Mesendoderm (in vitro differentiated cells): ENCODE measurements around the gene WIPF3. TPM values are rescaled to one million over a fixed set of nuclear protein-coding genes. Genes with fewer than 3 reads are reported as not detected.

ENCODE experiments used
- DNase-seq: peaks from one replicate; pipeline ENCODE4 v3.0.0; 2013
- H2AK5ac ChIP-seq: 2 replicates; pipeline ENCODE4 v1.6.1; 2013; ENCODE audit warnings: low read length, inconsistent platforms
- H2BK120ac ChIP-seq: 2 replicates; pipeline ENCODE4 v1.6.1; 2013; ENCODE audit warnings: low read depth, mild to moderate bottlenecking, low read length, moderate library complexity, mixed read lengths
- H2BK15ac ChIP-seq: replicated peaks from 2 replicates; pipeline ENCODE4 v1.6.1; 2013; ENCODE audit warnings: low read depth, mild to moderate bottlenecking, moderate library complexity
- H2BK5ac ChIP-seq: 2 replicates; pipeline ENCODE4 v1.6.1; 2013; ENCODE audit warnings: low read length, inconsistent platforms
- H3K18ac ChIP-seq: 2 replicates; pipeline ENCODE4 v1.6.1; 2013; ENCODE audit warnings: mild to moderate bottlenecking, low read length, mixed read lengths
- H3K23ac ChIP-seq: one replicate; pipeline ENCODE4 v1.6.1; 2013; ENCODE audit warnings: low read length
- H3K27ac ChIP-seq: 2 replicates; pipeline ENCODE4 v1.5.1; 2013; ENCODE audit warnings: low read depth, mild to moderate bottlenecking, inconsistent platforms, low read length, moderate library complexity
- H3K27me3 ChIP-seq: 2 replicates; pipeline ENCODE4 v1.6.1; 2013; ENCODE audit warnings: low read length, control low read depth, mild to moderate bottlenecking, inconsistent platforms; ENCODE audit not compliant: insufficient read depth, poor library complexity
- H3K36me3 ChIP-seq: 2 replicates; pipeline ENCODE4 v1.6.1; 2013; ENCODE audit warnings: low read length, inconsistent platforms; ENCODE audit not compliant: control insufficient read depth, insufficient read depth
- H3K4ac ChIP-seq: one replicate; pipeline ENCODE4 v1.6.1; 2013; ENCODE audit warnings: low read depth, mild to moderate bottlenecking, low read length, moderate library complexity
- H3K4me1 ChIP-seq: 2 replicates; pipeline ENCODE4 v1.6.1; 2013; ENCODE audit warnings: low read depth, low read length, inconsistent platforms; ENCODE audit not compliant: control insufficient read depth
- H3K4me2 ChIP-seq: 2 replicates; pipeline ENCODE4 v1.6.1; 2013; ENCODE audit warnings: low read length
- H3K4me3 ChIP-seq: 2 replicates; pipeline ENCODE4 v1.5.1; 2013; ENCODE audit warnings: mild to moderate bottlenecking, low read length
- H3K56ac ChIP-seq: one replicate; pipeline ENCODE4 v1.6.1; 2013; ENCODE audit warnings: low read length
- H3K79me1 ChIP-seq: 2 replicates; pipeline ENCODE4 v1.6.1; 2013; ENCODE audit warnings: low read length, inconsistent platforms
- H3K79me2 ChIP-seq: 2 replicates; pipeline ENCODE4 v1.6.1; 2013; ENCODE audit warnings: mild to moderate bottlenecking, low read length; ENCODE audit not compliant: control insufficient read depth, insufficient read depth
- H3K9ac ChIP-seq: 2 replicates; pipeline ENCODE4 v1.6.1; 2013; ENCODE audit warnings: low read length, inconsistent platforms
- H4K5ac ChIP-seq: one replicate; pipeline ENCODE4 v1.6.1; 2013; ENCODE audit warnings: low read length
- H4K8ac ChIP-seq: one replicate; pipeline ENCODE4 v1.6.1; 2013; ENCODE audit warnings: low read depth, mild to moderate bottlenecking, control low read depth, low read length, moderate library complexity
- WGBS: extraction: QIAGEN DNeasy Blood & Tissue Kit; methylation state at CpG from one replicate; pipeline ENCODE4 v1.1.7; 2013; ENCODE audit warnings: low lambda C conversion rate, missing lambda C conversion rate; ENCODE audit not compliant: insufficient coverage; ENCODE audit errors: extremely low coverage; 5-methylcytosine and 5-hydroxymethylcytosine counted together
- polyA plus RNA-seq, 2 experiments: library from polyadenylated mRNA; stranded (reverse); fragments of 200-250 nt; gene quantifications; one replicate each; pipeline ENCODE4 v1.2.3, GENCODE V29; 2013

The WIPF3 gene
- polyA plus RNA-seq (2013, experiment 1 of 2) = 5.9 TPM
- polyA plus RNA-seq (2013, experiment 2 of 2) = 5.9 TPM

GRCh38 chr7:29806208-29806994 is at the start of gene WIPF3:
WIPF3 (plus strand) TSS chr7:29806508; CDS start chr7:29834725, 28,217 bp downstream.
- Histone ChIP-seq H3K4me1 (no peaks in the 10 kb centered on the region), H3K23ac (no peak within 1 kb of the TSS), H4K8ac (peak within 1 kb of the TSS; percentile 87), H3K4me3 (peak within 1 kb of the TSS; percentile 40), H2AK5ac (no peak within 1 kb of the TSS), H3K79me2 (no peaks in the 10 kb centered on the region), H3K36me3 (no peaks in the 10 kb centered on the region), H3K18ac (peak within 1 kb of the TSS; percentile 34), H2BK120ac (no peak within 1 kb of the TSS), H3K79me1 (no peaks in the 10 kb centered on the region), H3K4ac (no peak within 1 kb of the TSS), H2BK15ac (no peak within 1 kb of the TSS), H3K56ac (peak within 1 kb of the TSS; percentile 74), H3K9ac (peak within 1 kb of the TSS; percentile 45), H3K27me3 (peaks cover 2% of the 10 kb centered on the region), H3K4me2 (peak within 1 kb of the TSS; percentile 78), H3K27ac (no peak within 1 kb of the TSS), H2BK5ac (no peak within 1 kb of the TSS), H4K5ac (no peak within 1 kb of the TSS)
- no CpG with 5 or more reads among the region's 99 CpGs for WGBS
- DNase-seq = peak; percentile 49

GRCh38 chr7:29763266-29763665 is 43.0 kb upstream of the WIPF3 start:
- Histone ChIP-seq H4K8ac (no peak overlapping the region), H3K27ac (no peak overlapping the region), H3K18ac (no peak overlapping the region), H3K9ac (no peak overlapping the region), H3K79me1 (no peaks in the 10 kb centered on the region), H2BK5ac (no peak overlapping the region), H3K4me1 (no peaks in the 10 kb centered on the region), H3K4me3 (no peak overlapping the region), H2AK5ac (no peak overlapping the region), H3K56ac (no peak overlapping the region), H3K79me2 (no peaks in the 10 kb centered on the region), H2BK120ac (no peak overlapping the region), H4K5ac (no peak overlapping the region), H3K36me3 (no peaks in the 10 kb centered on the region), H3K23ac (no peak overlapping the region), H3K4me2 (no peak overlapping the region), H3K27me3 (no peaks in the 10 kb centered on the region), H2BK15ac (no peak overlapping the region), H3K4ac (no peak overlapping the region)
- no CpG with 5 or more reads among the region's 1 CpG for whole genome bisulfite sequencing
- DNase-seq = no peak

- WGBS = no CpG with 5 or more reads among the region's 2 CpGs
Observed at GRCh38 chr7:29764227-29764626, 42.1 kb upstream of the WIPF3 start.

GRCh38 chr7:29765490-29765889 is 40.8 kb upstream of the WIPF3 start:
- H3K4ac ChIP-seq = no peak overlapping the region
- H3K27ac ChIP-seq = no peak overlapping the region
- H2BK15ac ChIP-seq = no peak overlapping the region
- H3K27me3 ChIP-seq = no peaks in the 10 kb centered on the region
- DNase-seq = peak; percentile 15
- no peak overlapping the region for H2BK120ac ChIP-seq
- no peak overlapping the region for H3K56ac ChIP-seq
- H3K23ac ChIP-seq = no peak overlapping the region
- H3K9ac ChIP-seq = no peak overlapping the region
- no peak overlapping the region for H3K4me3 ChIP-seq
- no CpG with 5 or more reads among the region's 5 CpGs for WGBS
- no peak overlapping the region for H4K5ac ChIP-seq
- no peaks in the 10 kb centered on the region for H3K4me1 ChIP-seq
- no peak overlapping the region for H3K4me2 ChIP-seq
- no peak overlapping the region for H3K18ac ChIP-seq
- H4K8ac ChIP-seq = no peak overlapping the region
- no peaks in the 10 kb centered on the region for H3K36me3 ChIP-seq
- no peak overlapping the region for H2AK5ac ChIP-seq
- H3K79me1 ChIP-seq = no peaks in the 10 kb centered on the region
- no peak overlapping the region for H2BK5ac ChIP-seq
- H3K79me2 ChIP-seq = no peaks in the 10 kb centered on the region

More at GRCh38 chr7:29764227-29764626, 42.1 kb upstream of the WIPF3 start:
- no peaks in the 10 kb centered on the region for H3K79me2 ChIP-seq
- H3K18ac ChIP-seq = no peak overlapping the region
- no peak overlapping the region for H3K4ac ChIP-seq
- H3K36me3 ChIP-seq = no peaks in the 10 kb centered on the region
- no peak overlapping the region for H4K8ac ChIP-seq
- peak; percentile 42 for DNase-seq
- no peak overlapping the region for H2BK15ac ChIP-seq
- no peak overlapping the region for H3K4me3 ChIP-seq
- H3K27me3 ChIP-seq = no peaks in the 10 kb centered on the region
- no peak overlapping the region for H3K23ac ChIP-seq
- H2BK5ac ChIP-seq = no peak overlapping the region
- H2AK5ac ChIP-seq = no peak overlapping the region
- H2BK120ac ChIP-seq = no peak overlapping the region
- H4K5ac ChIP-seq = no peak overlapping the region
- H3K27ac ChIP-seq = no peak overlapping the region
- H3K9ac ChIP-seq = no peak overlapping the region
- no peaks in the 10 kb centered on the region for H3K4me1 ChIP-seq
- H3K79me1 ChIP-seq = no peaks in the 10 kb centered on the region
- H3K4me2 ChIP-seq = no peak overlapping the region
- H3K56ac ChIP-seq = no peak overlapping the region

- Histone ChIP-seq H3K79me1 (no peaks in the 10 kb centered on the region), H3K27ac (no peak overlapping the region), H4K8ac (no peak overlapping the region), H3K18ac (no peak overlapping the region), H3K23ac (no peak overlapping the region), H3K36me3 (no peaks in the 10 kb centered on the region), H2AK5ac (no peak overlapping the region), H3K4ac (no peak overlapping the region), H3K4me3 (no peak overlapping the region), H3K79me2 (no peaks in the 10 kb centered on the region), H3K56ac (no peak overlapping the region), H4K5ac (no peak overlapping the region), H3K27me3 (no peaks in the 10 kb centered on the region), H3K4me2 (no peak overlapping the region), H3K9ac (no peak overlapping the region), H3K4me1 (no peaks in the 10 kb centered on the region), H2BK120ac (no peak overlapping the region), H2BK5ac (no peak overlapping the region), H2BK15ac (no peak overlapping the region)
- whole genome bisulfite sequencing = no CpG with 5 or more reads among the region's 6 CpGs
- no peak for DNase-seq
Observed at GRCh38 chr7:29770371-29770770, 35.9 kb upstream of the WIPF3 start.
